Neural cell (in vitro differentiated cells): ENCODE measurements around the gene NRDC. TPM values are rescaled to one million over a fixed set of nuclear protein-coding genes. Genes with fewer than 3 reads are reported as not detected.

Experiments used
- H2AFZ ChIP-seq: fragments of 200-600, 300-800 bp; sonication (generic), shearing (Covaris generic); 2 replicates; pipeline ENCODE4 v1.6.0; 2014; ENCODE audit warnings: low read depth, mild to moderate bottlenecking, antibody characterized with exemption, low read length, moderate library complexity
- H3F3A ChIP-seq: fragments of 200-600 bp; shearing (Covaris generic); 2 replicates; pipeline ENCODE4 v1.6.1; 2016; ENCODE audit warnings: mild to moderate bottlenecking, moderate library complexity, mixed read lengths, antibody characterized with exemption, low read length; ENCODE audit not compliant: insufficient read depth, poor library complexity, severe bottlenecking
- H3K27ac ChIP-seq: fragments of 200-600, 300-800 bp; sonication (generic), shearing (Covaris generic); 2 replicates; pipeline ENCODE4 v1.5.1; 2014; ENCODE audit warnings: mild to moderate bottlenecking, low read length, moderate library complexity
- H3K27me3 ChIP-seq: fragments of 300-800, 200-600 bp; sonication (generic), shearing (Covaris generic); 2 replicates; pipeline ENCODE4 v1.6.0; 2014; ENCODE audit warnings: mild to moderate bottlenecking, low read depth, low read length, moderate library complexity; ENCODE audit not compliant: insufficient read depth
- H3K36me3 ChIP-seq: fragments of 300-800, 200-600 bp; sonication (generic), shearing (Covaris generic); 2 replicates; pipeline ENCODE4 v1.5.1; 2014; ENCODE audit warnings: mild to moderate bottlenecking, antibody characterized with exemption, low read length, moderate library complexity; ENCODE audit not compliant: insufficient read depth
- H3K4me2 ChIP-seq: fragments of 300-800, 200-600 bp; sonication (generic), shearing (Covaris generic); 2 replicates; pipeline ENCODE4 v1.6.0; 2014; ENCODE audit warnings: mild to moderate bottlenecking, low read length
- H3K4me3 ChIP-seq: fragments of 300-800, 200-600 bp; sonication (generic), shearing (Covaris generic); 2 replicates; pipeline ENCODE4 v1.5.1; 2014; ENCODE audit warnings: mild to moderate bottlenecking, low read length, moderate library complexity
- H3K79me2 ChIP-seq: fragments of 200-600 bp; shearing (Covaris generic); replicated peaks from 2 replicates; pipeline ENCODE4 v1.6.0; 2014; ENCODE audit warnings: mild to moderate bottlenecking, low read length, moderate library complexity; ENCODE audit not compliant: insufficient read depth
- H3K9ac ChIP-seq: fragments of 300-800, 200-600 bp; sonication (generic), shearing (Covaris generic); 2 replicates; pipeline ENCODE4 v1.6.1; 2016; ENCODE audit warnings: mild to moderate bottlenecking, low read length, mixed read lengths
- H3K9me2 ChIP-seq: fragments of 200-600 bp; shearing (Covaris generic); 2 replicates; pipeline ENCODE4 v1.6.1; 2016; ENCODE audit warnings: mild to moderate bottlenecking, low read length, mixed read lengths; ENCODE audit not compliant: insufficient read depth
- H3K9me3 ChIP-seq: fragments of 200-600, 300-800 bp; sonication (generic), shearing (Covaris generic); 2 replicates; pipeline ENCODE4 v1.6.1; 2016; ENCODE audit warnings: mild to moderate bottlenecking, mixed run types, low read length, moderate library complexity, mixed read lengths
- H4K20me1 ChIP-seq: fragments of 200-600 bp; shearing (Covaris generic); 2 replicates; pipeline ENCODE4 v1.6.1; 2016; ENCODE audit warnings: mild to moderate bottlenecking, mixed run types; ENCODE audit not compliant: insufficient read depth
- EP300 ChIP-seq: fragments of 450-650 bp; conservative IDR thresholded peaks from 2 replicates; pipeline ENCODE4 v1.6.1; 2014; ENCODE audit warnings: antibody characterized with exemption, mild to moderate bottlenecking, moderate library complexity; ENCODE audit not compliant: poor library complexity, severe bottlenecking
- EZH2 ChIP-seq: fragments of 200-600, 300-800 bp; shearing (Covaris generic), sonication (generic); IDR thresholded peaks from 2 replicates; pipeline ENCODE4 v1.6.1; 2014; ENCODE audit warnings: antibody characterized with exemption, low read length, borderline replicate concordance, mild to moderate bottlenecking; ENCODE audit not compliant: insufficient read depth, poor library complexity, severe bottlenecking
- MXI1 ChIP-seq: fragments of 450-650 bp; conservative IDR thresholded peaks from 2 replicates; pipeline ENCODE4 v1.6.1; 2014; ENCODE audit warnings: antibody characterized with exemption, mild to moderate bottlenecking; ENCODE audit not compliant: poor library complexity, severe bottlenecking
- POLR2AphosphoS5 ChIP-seq: IDR thresholded peaks from 2 replicates; pipeline ENCODE4 v1.6.1; 2012
- RAD21 ChIP-seq: fragments of 450-650 bp; conservative IDR thresholded peaks from 2 replicates; pipeline ENCODE4 v1.6.1; 2014; ENCODE audit warnings: antibody characterized with exemption, mild to moderate bottlenecking, moderate library complexity
- SMC3 ChIP-seq: fragments of 450-650 bp; conservative IDR thresholded peaks from 2 replicates; pipeline ENCODE4 v1.6.1; 2014; ENCODE audit warnings: antibody characterized with exemption, mild to moderate bottlenecking, moderate library complexity; ENCODE audit not compliant: poor library complexity
- TAF1 ChIP-seq: IDR thresholded peaks from 2 replicates; pipeline ENCODE4 v1.6.1; 2012; ENCODE audit warnings: low read depth
- polyA plus RNA-seq: library from polyadenylated mRNA; depleted of rRNA; stranded (reverse); fragments of >200 nt; gene quantifications from 2 replicates; pipeline ENCODE4 v1.2.3, GENCODE V29; 2014
- TF ChIP-seq, protein P1 (sequence below): fragments of 450-650 bp; IDR thresholded peaks from 2 replicates; pipeline ENCODE4 v1.5.1; 2014; ENCODE audit warnings: antibody characterized with exemption, mild to moderate bottlenecking, moderate library complexity; ENCODE audit not compliant: poor library complexity, severe bottlenecking
- TF ChIP-seq, protein P2 (sequence below): IDR thresholded peaks from 2 replicates; pipeline ENCODE4 v1.6.1; 2012; ENCODE audit warnings: borderline replicate concordance

Gene NRDC
- polyA plus RNA-seq, 1 donor from 2014 or later = 114 TPM

DNA sequence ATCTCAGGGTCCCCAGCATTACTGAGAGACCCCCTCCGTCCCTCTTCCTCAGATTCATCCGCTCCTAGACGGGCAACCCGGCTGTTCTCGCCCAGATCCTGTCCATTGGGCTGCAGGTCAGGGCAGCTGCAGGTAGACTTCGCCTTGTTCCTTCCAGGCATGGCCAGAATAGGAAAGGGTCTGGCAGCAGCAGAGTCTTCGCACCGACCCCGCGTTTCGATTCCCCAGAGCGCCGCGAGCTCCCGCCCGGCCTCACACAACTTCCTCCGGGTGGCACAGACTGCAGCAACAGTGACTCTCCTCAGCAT, 265 bp downstream of the NRDC start:
- peak overlapping the region; percentile 79 for H3K4me3 ChIP-seq
- H3K9me2 ChIP-seq = no peaks in the 10 kb centered on the region
- peaks cover 34% of the 10 kb centered on the region for H3K79me2 ChIP-seq
- TF ChIP-seq SMC3 (peak; percentile 45), EZH2 (no peak)
- H3K36me3 ChIP-seq = no peaks in the 10 kb centered on the region
- peak overlapping the region; percentile 56 for H3K4me2 ChIP-seq
- peak overlapping the region; percentile 98 for H3K9ac ChIP-seq
- peak overlapping the region; percentile 97 for H3K27ac ChIP-seq
- no peaks in the 10 kb centered on the region for H4K20me1 ChIP-seq
- peaks cover 12% of the 10 kb centered on the region for H3F3A ChIP-seq
- H2AFZ ChIP-seq = peak overlapping the region; percentile 95
- H3K9me3 ChIP-seq = no peaks in the 10 kb centered on the region
- H3K27me3 ChIP-seq = no peaks in the 10 kb centered on the region

DNA sequence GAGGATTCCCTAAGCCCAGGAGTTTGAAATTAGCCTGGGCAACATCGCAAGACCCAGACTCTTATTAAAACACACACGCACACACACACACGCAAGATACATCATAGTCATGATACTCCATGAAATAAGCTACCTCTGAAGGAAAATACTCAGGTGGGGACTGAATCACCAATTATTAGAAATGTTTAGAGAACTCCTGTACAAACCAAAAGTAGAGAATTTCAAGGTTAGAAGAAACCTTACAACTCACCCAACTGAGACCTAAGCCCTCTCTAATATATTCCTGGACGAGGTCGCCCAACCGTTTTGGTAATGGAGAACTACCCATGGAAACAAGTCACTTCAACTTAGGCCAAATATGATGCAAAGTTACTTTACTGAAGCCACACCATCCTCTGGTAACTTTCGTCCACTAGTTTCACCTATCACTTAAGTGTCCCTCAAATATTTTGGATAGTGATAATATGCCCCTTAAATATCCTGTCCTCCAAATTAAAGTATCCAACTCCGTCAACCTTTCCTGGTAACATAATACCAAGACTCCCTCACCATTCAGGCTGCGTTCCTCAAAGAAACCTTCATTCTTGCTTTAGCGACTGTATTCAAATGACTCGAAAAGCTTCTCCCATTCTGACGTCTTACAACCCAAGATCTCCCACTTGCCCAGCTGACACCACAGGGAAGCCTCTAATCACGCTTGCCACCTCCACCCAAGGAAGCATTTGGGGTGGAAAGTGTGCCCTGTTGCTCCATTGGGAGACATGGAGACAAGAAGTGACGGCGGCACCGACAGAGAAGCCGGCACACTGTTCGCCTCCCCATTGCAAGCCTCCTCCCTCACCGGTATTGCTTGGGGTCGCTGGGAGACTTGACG, 856 bp downstream of the NRDC start:
- peak overlapping the region; percentile 79 for H3K4me3 ChIP-seq
- peak overlapping the region; percentile 98 for H3K9ac ChIP-seq
- no peaks in the 10 kb centered on the region for H4K20me1 ChIP-seq
- peaks cover 12% of the 10 kb centered on the region for H3F3A ChIP-seq
- H3K27me3 ChIP-seq = no peaks in the 10 kb centered on the region
- H3K36me3 ChIP-seq = no peaks in the 10 kb centered on the region
- H2AFZ ChIP-seq = peak overlapping the region; percentile 95
- no peaks in the 10 kb centered on the region for H3K9me2 ChIP-seq
- TF ChIP-seq RAD21 (no peak), TAF1 (no peak)
- TF ChIP-seq, protein P1, sequence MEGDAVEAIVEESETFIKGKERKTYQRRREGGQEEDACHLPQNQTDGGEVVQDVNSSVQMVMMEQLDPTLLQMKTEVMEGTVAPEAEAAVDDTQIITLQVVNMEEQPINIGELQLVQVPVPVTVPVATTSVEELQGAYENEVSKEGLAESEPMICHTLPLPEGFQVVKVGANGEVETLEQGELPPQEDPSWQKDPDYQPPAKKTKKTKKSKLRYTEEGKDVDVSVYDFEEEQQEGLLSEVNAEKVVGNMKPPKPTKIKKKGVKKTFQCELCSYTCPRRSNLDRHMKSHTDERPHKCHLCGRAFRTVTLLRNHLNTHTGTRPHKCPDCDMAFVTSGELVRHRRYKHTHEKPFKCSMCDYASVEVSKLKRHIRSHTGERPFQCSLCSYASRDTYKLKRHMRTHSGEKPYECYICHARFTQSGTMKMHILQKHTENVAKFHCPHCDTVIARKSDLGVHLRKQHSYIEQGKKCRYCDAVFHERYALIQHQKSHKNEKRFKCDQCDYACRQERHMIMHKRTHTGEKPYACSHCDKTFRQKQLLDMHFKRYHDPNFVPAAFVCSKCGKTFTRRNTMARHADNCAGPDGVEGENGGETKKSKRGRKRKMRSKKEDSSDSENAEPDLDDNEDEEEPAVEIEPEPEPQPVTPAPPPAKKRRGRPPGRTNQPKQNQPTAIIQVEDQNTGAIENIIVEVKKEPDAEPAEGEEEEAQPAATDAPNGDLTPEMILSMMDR = no peak
- TF ChIP-seq, protein P2, sequence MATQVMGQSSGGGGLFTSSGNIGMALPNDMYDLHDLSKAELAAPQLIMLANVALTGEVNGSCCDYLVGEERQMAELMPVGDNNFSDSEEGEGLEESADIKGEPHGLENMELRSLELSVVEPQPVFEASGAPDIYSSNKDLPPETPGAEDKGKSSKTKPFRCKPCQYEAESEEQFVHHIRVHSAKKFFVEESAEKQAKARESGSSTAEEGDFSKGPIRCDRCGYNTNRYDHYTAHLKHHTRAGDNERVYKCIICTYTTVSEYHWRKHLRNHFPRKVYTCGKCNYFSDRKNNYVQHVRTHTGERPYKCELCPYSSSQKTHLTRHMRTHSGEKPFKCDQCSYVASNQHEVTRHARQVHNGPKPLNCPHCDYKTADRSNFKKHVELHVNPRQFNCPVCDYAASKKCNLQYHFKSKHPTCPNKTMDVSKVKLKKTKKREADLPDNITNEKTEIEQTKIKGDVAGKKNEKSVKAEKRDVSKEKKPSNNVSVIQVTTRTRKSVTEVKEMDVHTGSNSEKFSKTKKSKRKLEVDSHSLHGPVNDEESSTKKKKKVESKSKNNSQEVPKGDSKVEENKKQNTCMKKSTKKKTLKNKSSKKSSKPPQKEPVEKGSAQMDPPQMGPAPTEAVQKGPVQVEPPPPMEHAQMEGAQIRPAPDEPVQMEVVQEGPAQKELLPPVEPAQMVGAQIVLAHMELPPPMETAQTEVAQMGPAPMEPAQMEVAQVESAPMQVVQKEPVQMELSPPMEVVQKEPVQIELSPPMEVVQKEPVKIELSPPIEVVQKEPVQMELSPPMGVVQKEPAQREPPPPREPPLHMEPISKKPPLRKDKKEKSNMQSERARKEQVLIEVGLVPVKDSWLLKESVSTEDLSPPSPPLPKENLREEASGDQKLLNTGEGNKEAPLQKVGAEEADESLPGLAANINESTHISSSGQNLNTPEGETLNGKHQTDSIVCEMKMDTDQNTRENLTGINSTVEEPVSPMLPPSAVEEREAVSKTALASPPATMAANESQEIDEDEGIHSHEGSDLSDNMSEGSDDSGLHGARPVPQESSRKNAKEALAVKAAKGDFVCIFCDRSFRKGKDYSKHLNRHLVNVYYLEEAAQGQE = no peak
- H3K27ac ChIP-seq = peak overlapping the region; percentile 97
- no peaks in the 10 kb centered on the region for H3K9me3 ChIP-seq
- peaks cover 36% of the 10 kb centered on the region for H3K79me2 ChIP-seq
- H3K4me2 ChIP-seq = peak overlapping the region; percentile 56

GRCh38 chr1:51875836-51876235, 2.7 kb downstream of the NRDC start:
- no peaks in the 10 kb centered on the region for H3K27me3 ChIP-seq
- peak overlapping the region; percentile 59 for H3K4me2 ChIP-seq
- H4K20me1 ChIP-seq = no peaks in the 10 kb centered on the region
- H3K9ac ChIP-seq = no peak overlapping the region
- H3K79me2 ChIP-seq = peaks cover 36% of the 10 kb centered on the region
- H2AFZ ChIP-seq = no peak overlapping the region
- H3K9me2 ChIP-seq = no peaks in the 10 kb centered on the region
- TF ChIP-seq SMC3 (no peak), POLR2AphosphoS5 (no peak), MXI1 (no peak), EP300 (no peak)
- H3K9me3 ChIP-seq = no peaks in the 10 kb centered on the region
- H3K36me3 ChIP-seq = no peaks in the 10 kb centered on the region
- no peak overlapping the region for H3K27ac ChIP-seq
- H3K4me3 ChIP-seq = peak overlapping the region; percentile 79
- peaks cover 12% of the 10 kb centered on the region for H3F3A ChIP-seq
